K562 (cell line): ENCODE measurements around the gene LY6G6D. TPM values are rescaled to one million over a fixed set of nuclear protein-coding genes. Genes with fewer than 3 reads are reported as not detected.

Experiments used
- BRF1 ChIP-seq: IDR thresholded peaks from 3 replicates; pipeline ENCODE4 v1.6.1; 2011; ENCODE audit warnings: borderline replicate concordance, mild to moderate bottlenecking; ENCODE audit not compliant: insufficient read length; ENCODE audit errors: extremely low read depth
- DMBX1 ChIP-seq: fragments of 250-450 bp; sonication (Bioruptor Pico); IDR thresholded peaks from 2 replicates; pipeline ENCODE4 v1.8.0; 2022; ENCODE audit warnings: inconsistent platforms, mild to moderate bottlenecking, moderate library complexity, borderline replicate concordance
- MCM5 ChIP-seq: fragments of 450-650 bp; IDR thresholded peaks from 2 replicates; pipeline ENCODE4 v1.6.1; 2016; ENCODE audit warnings: low read depth
- MTA3 ChIP-seq: fragments of 450-650 bp; formaldehyde crosslinking; IDR thresholded peaks from 2 replicates; pipeline ENCODE4 v1.6.1; 2017; ENCODE audit warnings: mild to moderate bottlenecking, borderline replicate concordance
- NBN ChIP-seq: fragments of 450-650 bp; IDR thresholded peaks from 2 replicates; pipeline ENCODE4 v1.6.1; 2016; ENCODE audit warnings: low read depth, mild to moderate bottlenecking
- PCBP2 ChIP-seq: fragments of 200-400 bp; formaldehyde crosslinking; IDR thresholded peaks from 2 replicates; pipeline ENCODE4 v1.6.1; 2018; ENCODE audit warnings: low read length, low read depth, mild to moderate bottlenecking, moderate library complexity; ENCODE audit not compliant: poor library complexity, severe bottlenecking
- TFAM ChIP-seq: fragments of 250-450 bp; sonication (Bioruptor Pico); conservative IDR thresholded peaks from 2 replicates; pipeline ENCODE4 v1.5.0; 2021; ENCODE audit warnings: mild to moderate bottlenecking, moderate library complexity
- ZSCAN29 ChIP-seq: fragments of 450-650 bp; IDR thresholded peaks from 2 replicates; pipeline ENCODE4 v1.6.1; 2017
- polyA plus RNA-seq, 8 experiments: library from polyadenylated mRNA; depleted of rRNA in 4 of 8; stranded (reverse) in 5 of 8; unstranded in 3 of 8; fragments of >200 nt; fragmentation: Nextera tagmentation in 2 of 8; fragmentation: Illumina TruSeq in 1 of 8; extraction: Ambion mirVana in 2 of 8; extraction: Trizol in 1 of 8; gene quantifications; 2 replicates each; pipeline versions ENCODE4 v1.2.1 to v1.2.3, GENCODE V29; 2011 to 2014; ENCODE audit warnings: inconsistent platforms in 1 of 8, missing spikeins in 1 of 8
- total RNA-seq, 7 experiments: library from RNA; depleted of rRNA in 6 of 7; stranded (reverse); fragments of >200 nt in 6 of 7; fragmentation: Illumina TruSeq in 2 of 7; extraction: Trizol in 2 of 7; gene quantifications; 2 replicates each; pipeline versions ENCODE4 v1.2.1 to v1.2.3, GENCODE V29; 2011 to 2021; ENCODE audit warnings: low replicate concordance in 1 of 7
- TF ChIP-seq, protein P1 (sequence below): sonication (generic); formaldehyde crosslinking; IDR thresholded peaks from 2 replicates; pipeline ENCODE4 v1.8.1; 2023; ENCODE audit warnings: mild to moderate bottlenecking, missing genetic modification reagents
- TF ChIP-seq, protein P2 (sequence below): fragments of 450-650 bp; IDR thresholded peaks from 2 replicates; pipeline ENCODE4 v1.6.1; 2016; ENCODE audit warnings: low read depth, mild to moderate bottlenecking, moderate library complexity
- TF ChIP-seq, protein P3 (sequence below): sonication (generic); formaldehyde crosslinking; IDR thresholded peaks from 2 replicates; pipeline ENCODE4 v1.4.0; 2020; ENCODE audit warnings: mild to moderate bottlenecking, missing genetic modification reagents
- TF ChIP-seq, protein P4 (sequence below): IDR thresholded peaks from 3 replicates; pipeline ENCODE4 v1.6.1; 2011; ENCODE audit warnings: borderline replicate concordance, mild to moderate bottlenecking, moderate library complexity; ENCODE audit not compliant: insufficient read length; ENCODE audit errors: extremely low read depth
- TF ChIP-seq, protein P5 (sequence below): fragments of 250-450 bp; sonication (Bioruptor Pico); IDR thresholded peaks from 2 replicates; pipeline ENCODE4 v1.5.0; 2020; ENCODE audit warnings: mild to moderate bottlenecking
- TF ChIP-seq, protein P6 (sequence below), 2 experiments: fragments of 150-350 bp in 1 of 2; IDR thresholded peaks; 2 replicates each; pipeline ENCODE4 v1.6.1; 2012 to 2016; ENCODE audit warnings: low read depth in 2 of 2, low read length in 2 of 2, mild to moderate bottlenecking in 1 of 2, moderate library complexity in 1 of 2

Gene LY6G6D
- total and polyA plus RNA-seq, 9 of the 15 experiments (the other 6 are each of a cell fraction or from before 2014, with no cell fraction given): 0.30 to 0.38 TPM; not detected in 7

DNA sequence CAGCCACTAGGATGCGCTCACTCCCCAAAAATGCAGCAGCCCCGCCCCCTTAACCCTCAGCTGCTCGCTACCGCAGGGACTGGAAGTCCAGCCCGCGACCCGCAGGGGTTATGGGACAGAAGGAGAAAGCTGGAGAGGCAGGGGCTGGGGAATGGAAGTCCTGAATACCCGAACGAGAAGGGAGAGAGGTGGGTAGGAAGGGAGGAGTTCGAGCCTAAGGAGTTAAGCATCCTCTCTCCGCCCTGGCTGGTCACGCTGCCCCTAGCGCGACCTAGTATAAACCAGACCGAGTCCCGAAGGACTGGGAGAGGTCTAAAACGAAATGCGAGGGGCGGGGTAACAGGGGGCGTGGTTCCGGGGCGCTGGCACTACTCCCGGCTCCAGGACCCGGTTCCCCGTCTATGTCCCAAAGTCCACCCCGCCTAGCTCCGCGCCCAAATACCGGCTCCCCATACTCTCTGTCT is 14.4 kb downstream of the LY6G6D start (continued):
- TF ChIP-seq, protein P1, sequence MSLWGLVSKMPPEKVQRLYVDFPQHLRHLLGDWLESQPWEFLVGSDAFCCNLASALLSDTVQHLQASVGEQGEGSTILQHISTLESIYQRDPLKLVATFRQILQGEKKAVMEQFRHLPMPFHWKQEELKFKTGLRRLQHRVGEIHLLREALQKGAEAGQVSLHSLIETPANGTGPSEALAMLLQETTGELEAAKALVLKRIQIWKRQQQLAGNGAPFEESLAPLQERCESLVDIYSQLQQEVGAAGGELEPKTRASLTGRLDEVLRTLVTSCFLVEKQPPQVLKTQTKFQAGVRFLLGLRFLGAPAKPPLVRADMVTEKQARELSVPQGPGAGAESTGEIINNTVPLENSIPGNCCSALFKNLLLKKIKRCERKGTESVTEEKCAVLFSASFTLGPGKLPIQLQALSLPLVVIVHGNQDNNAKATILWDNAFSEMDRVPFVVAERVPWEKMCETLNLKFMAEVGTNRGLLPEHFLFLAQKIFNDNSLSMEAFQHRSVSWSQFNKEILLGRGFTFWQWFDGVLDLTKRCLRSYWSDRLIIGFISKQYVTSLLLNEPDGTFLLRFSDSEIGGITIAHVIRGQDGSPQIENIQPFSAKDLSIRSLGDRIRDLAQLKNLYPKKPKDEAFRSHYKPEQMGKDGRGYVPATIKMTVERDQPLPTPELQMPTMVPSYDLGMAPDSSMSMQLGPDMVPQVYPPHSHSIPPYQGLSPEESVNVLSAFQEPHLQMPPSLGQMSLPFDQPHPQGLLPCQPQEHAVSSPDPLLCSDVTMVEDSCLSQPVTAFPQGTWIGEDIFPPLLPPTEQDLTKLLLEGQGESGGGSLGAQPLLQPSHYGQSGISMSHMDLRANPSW (CRISPR knock-in tag): no peak
- TF ChIP-seq, protein P2, sequence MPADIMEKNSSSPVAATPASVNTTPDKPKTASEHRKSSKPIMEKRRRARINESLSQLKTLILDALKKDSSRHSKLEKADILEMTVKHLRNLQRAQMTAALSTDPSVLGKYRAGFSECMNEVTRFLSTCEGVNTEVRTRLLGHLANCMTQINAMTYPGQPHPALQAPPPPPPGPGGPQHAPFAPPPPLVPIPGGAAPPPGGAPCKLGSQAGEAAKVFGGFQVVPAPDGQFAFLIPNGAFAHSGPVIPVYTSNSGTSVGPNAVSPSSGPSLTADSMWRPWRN: no peak
- TF ChIP-seq PCBP2: no peak
- TF ChIP-seq, protein P3, sequence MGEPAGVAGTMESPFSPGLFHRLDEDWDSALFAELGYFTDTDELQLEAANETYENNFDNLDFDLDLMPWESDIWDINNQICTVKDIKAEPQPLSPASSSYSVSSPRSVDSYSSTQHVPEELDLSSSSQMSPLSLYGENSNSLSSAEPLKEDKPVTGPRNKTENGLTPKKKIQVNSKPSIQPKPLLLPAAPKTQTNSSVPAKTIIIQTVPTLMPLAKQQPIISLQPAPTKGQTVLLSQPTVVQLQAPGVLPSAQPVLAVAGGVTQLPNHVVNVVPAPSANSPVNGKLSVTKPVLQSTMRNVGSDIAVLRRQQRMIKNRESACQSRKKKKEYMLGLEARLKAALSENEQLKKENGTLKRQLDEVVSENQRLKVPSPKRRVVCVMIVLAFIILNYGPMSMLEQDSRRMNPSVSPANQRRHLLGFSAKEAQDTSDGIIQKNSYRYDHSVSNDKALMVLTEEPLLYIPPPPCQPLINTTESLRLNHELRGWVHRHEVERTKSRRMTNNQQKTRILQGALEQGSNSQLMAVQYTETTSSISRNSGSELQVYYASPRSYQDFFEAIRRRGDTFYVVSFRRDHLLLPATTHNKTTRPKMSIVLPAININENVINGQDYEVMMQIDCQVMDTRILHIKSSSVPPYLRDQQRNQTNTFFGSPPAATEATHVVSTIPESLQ (CRISPR knock-in tag): peak; percentile 12; the same call in 1 of the 2 replicates
- TF ChIP-seq, protein P4, sequence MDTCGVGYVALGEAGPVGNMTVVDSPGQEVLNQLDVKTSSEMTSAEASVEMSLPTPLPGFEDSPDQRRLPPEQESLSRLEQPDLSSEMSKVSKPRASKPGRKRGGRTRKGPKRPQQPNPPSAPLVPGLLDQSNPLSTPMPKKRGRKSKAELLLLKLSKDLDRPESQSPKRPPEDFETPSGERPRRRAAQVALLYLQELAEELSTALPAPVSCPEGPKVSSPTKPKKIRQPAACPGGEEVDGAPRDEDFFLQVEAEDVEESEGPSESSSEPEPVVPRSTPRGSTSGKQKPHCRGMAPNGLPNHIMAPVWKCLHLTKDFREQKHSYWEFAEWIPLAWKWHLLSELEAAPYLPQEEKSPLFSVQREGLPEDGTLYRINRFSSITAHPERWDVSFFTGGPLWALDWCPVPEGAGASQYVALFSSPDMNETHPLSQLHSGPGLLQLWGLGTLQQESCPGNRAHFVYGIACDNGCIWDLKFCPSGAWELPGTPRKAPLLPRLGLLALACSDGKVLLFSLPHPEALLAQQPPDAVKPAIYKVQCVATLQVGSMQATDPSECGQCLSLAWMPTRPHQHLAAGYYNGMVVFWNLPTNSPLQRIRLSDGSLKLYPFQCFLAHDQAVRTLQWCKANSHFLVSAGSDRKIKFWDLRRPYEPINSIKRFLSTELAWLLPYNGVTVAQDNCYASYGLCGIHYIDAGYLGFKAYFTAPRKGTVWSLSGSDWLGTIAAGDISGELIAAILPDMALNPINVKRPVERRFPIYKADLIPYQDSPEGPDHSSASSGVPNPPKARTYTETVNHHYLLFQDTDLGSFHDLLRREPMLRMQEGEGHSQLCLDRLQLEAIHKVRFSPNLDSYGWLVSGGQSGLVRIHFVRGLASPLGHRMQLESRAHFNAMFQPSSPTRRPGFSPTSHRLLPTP: no peak
- no peak for TF ChIP-seq BRF1
- TF ChIP-seq MCM5: no peak
- TF ChIP-seq, protein P5, sequence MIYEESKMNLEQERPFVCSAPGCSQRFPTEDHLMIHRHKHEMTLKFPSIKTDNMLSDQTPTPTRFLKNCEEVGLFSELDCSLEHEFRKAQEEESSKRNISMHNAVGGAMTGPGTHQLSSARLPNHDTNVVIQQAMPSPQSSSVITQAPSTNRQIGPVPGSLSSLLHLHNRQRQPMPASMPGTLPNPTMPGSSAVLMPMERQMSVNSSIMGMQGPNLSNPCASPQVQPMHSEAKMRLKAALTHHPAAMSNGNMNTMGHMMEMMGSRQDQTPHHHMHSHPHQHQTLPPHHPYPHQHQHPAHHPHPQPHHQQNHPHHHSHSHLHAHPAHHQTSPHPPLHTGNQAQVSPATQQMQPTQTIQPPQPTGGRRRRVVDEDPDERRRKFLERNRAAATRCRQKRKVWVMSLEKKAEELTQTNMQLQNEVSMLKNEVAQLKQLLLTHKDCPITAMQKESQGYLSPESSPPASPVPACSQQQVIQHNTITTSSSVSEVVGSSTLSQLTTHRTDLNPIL (CRISPR knock-in tag): no peak
- TF ChIP-seq ZSCAN29: no peak
- 0 out of 2 replicates have a peak, but pooled peaks have one; percentile 10 for TF ChIP-seq DMBX1 (CRISPR knock-in tag)
- TF ChIP-seq TFAM (CRISPR knock-in tag): no peak
- TF ChIP-seq NBN: no peak
- TF ChIP-seq, protein P6, sequence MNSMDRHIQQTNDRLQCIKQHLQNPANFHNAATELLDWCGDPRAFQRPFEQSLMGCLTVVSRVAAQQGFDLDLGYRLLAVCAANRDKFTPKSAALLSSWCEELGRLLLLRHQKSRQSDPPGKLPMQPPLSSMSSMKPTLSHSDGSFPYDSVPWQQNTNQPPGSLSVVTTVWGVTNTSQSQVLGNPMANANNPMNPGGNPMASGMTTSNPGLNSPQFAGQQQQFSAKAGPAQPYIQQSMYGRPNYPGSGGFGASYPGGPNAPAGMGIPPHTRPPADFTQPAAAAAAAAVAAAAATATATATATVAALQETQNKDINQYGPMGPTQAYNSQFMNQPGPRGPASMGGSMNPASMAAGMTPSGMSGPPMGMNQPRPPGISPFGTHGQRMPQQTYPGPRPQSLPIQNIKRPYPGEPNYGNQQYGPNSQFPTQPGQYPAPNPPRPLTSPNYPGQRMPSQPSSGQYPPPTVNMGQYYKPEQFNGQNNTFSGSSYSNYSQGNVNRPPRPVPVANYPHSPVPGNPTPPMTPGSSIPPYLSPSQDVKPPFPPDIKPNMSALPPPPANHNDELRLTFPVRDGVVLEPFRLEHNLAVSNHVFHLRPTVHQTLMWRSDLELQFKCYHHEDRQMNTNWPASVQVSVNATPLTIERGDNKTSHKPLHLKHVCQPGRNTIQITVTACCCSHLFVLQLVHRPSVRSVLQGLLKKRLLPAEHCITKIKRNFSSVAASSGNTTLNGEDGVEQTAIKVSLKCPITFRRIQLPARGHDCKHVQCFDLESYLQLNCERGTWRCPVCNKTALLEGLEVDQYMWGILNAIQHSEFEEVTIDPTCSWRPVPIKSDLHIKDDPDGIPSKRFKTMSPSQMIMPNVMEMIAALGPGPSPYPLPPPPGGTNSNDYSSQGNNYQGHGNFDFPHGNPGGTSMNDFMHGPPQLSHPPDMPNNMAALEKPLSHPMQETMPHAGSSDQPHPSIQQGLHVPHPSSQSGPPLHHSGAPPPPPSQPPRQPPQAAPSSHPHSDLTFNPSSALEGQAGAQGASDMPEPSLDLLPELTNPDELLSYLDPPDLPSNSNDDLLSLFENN (IDR thresholded peaks at IDR 0.05; ENCODE audit: low read depth in 2 of 2, low read length in 2 of 2): no peak; a peak in 1 of 4 replicates
- TF ChIP-seq MTA3: no peak
